ENCODE data around the gene KCNIP4. TPM values are rescaled to one million over a fixed set of nuclear protein-coding genes. Genes with fewer than 3 reads are reported as not detected.
A peak's percentile ranks its signal among the peaks of the same experiment; 100 is the strongest.

The KCNIP4 gene
- total and polyA plus RNA-seq, 9 of the 15 experiments (the other 6 are each of a cell fraction or from before 2014, with no cell fraction given) = 0.25 to 0.41 TPM; not detected in 7

GRCh38 chr4:20698820-20699219, 1249.8 kb downstream of the KCNIP4 start (continued):
- TF ChIP-seq PKNOX1 (IDR thresholded peaks at IDR 0.05) (peak; percentile 55; the same call in 1 of the 2 replicates), TBP (optimal IDR thresholded peaks at IDR 0.05; ENCODE audit: low read depth, low read length) (peak; percentile 20), PBX2 (CRISPR knock-in tag; IDR thresholded peaks at IDR 0.05; ENCODE audit: low read depth) (no peak), PBX2 (tag; conservative IDR thresholded peaks at IDR 0.05; ENCODE audit: low read depth) (peak; percentile 81), KHSRP (IDR thresholded peaks at IDR 0.05) (peak; percentile 59; the same call in 1 of the 2 replicates), HES1 (IDR thresholded peaks at IDR 0.05; ENCODE audit: low read depth) (no peak), SMARCA4 (IDR thresholded peaks at IDR 0.05) (peak; percentile 90), DPF2 (IDR thresholded peaks at IDR 0.05) (peak; percentile 91), TRIM28 (IDR thresholded peaks at IDR 0.05) (no peak), ZNF639 (CRISPR knock-in tag; conservative IDR thresholded peaks at IDR 0.05 in 1 of 2, IDR thresholded peaks at IDR 0.05 in 1 of 2) (0 out of 4 replicates have a peak, but pooled peaks of 1 of the 2 experiments have one; percentile 41), ATF3 (IDR thresholded peaks at IDR 0.05) (peak; percentile 49; the same call in 1 of the 2 replicates), ATF3 (CRISPR knock-in tag; conservative IDR thresholded peaks at IDR 0.05) (no peak)
